ENCODE data around the gene PKNOX2. TPM values are rescaled to one million over a fixed set of nuclear protein-coding genes. Genes with fewer than 3 reads are reported as not detected.

Gene PKNOX2
- total and polyA plus RNA-seq, 2 of the 8 experiments (the other 6 are each of a cell fraction or from before 2014, with no cell fraction given): 2.0 TPM

DNA sequence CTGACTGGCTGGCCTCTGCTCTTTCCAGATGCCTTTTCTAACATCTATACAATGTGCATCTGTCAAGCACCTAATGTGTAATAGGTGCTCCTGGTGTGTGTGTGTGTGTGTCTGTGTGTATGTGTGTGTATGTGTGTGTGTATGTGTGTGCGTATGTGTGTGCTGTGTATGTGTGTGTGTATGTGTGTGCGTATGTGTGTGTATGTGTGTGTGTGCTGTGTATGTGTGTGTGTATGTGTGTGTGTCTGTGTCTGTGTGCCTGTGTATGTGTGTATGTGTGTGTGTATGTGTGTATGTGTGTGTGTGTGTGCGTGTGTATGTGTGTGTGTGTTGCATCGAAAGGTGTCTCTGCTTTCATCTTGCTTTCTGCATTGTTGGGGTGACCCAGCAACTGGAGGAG, 57.9 kb downstream of the PKNOX2 start:
- Histone ChIP-seq H2BK5ac (ENCODE audit: low read depth, low read length) (no peak overlapping the region), H3K18ac (ENCODE audit: extremely low read depth, low read length) (no peak overlapping the region), H3K4me2 (ENCODE audit: insufficient read depth in 1 of 2, low read depth in 2 of 2, low read length in 2 of 2) (no peak overlapping the region), H2AFZ (ENCODE audit: low read length) (no peak overlapping the region), H4K91ac (replicated peaks; ENCODE audit: insufficient read length, low read length) (peak overlapping the region; percentile 51), H4K20me1 (replicated peaks in 1 of 2; ENCODE audit: control insufficient read depth in 1 of 2, insufficient read depth in 2 of 2, low read length in 2 of 2) (peaks cover 0 to 2% of the 10 kb centered on the region in 2 experiments), H3K23me2 (ENCODE audit: low read depth, low read length) (peaks cover 4% of the 10 kb centered on the region; the same call in 1 of the 2 replicates), H3K56ac (replicated peaks; ENCODE audit: insufficient read length, low read depth, low read length) (peak overlapping the region; percentile 97), H3K9me3 (ENCODE audit: insufficient read depth in 2 of 2, low read depth in 1 of 2, low read length in 1 of 2) (no peaks in the 10 kb centered on the region), H3K27me3 (replicated peaks in 1 of 4; ENCODE audit: control insufficient read depth in 3 of 4, extremely low read depth in 1 of 4, insufficient read depth in 3 of 4, low read length in 3 of 4) (no peaks in the 10 kb centered on the region; a peak in 1 of 7 replicates), H2BK20ac (ENCODE audit: low read length) (0 out of 2 replicates have a peak overlapping the region, but pooled peaks have one; percentile 8), H2BK15ac (ENCODE audit: low read length) (peak overlapping the region; percentile 73; the same call in 1 of the 2 replicates), H3K14ac (ENCODE audit: insufficient read length) (no peak overlapping the region), H3K4me3 (ENCODE audit: extremely low read depth in 1 of 4, insufficient read depth in 2 of 4, low read depth in 3 of 4, low read length in 4 of 4) (no peak overlapping the region), H3K79me1 (ENCODE audit: low read depth, low read length) (peaks cover 3% of the 10 kb centered on the region; the same call in 1 of the 2 replicates), H4K8ac (ENCODE audit: extremely low read depth, insufficient read depth, low read length) (no peak overlapping the region; the same call in 1 of the 2 replicates), H3K27ac (ENCODE audit: low read depth, low read length) (no peak overlapping the region), H4K5ac (ENCODE audit: insufficient read length, low read depth, low read length) (no peak overlapping the region), H2BK12ac (ENCODE audit: low read depth, low read length) (no peak overlapping the region; the same call in 1 of the 2 replicates), H2BK120ac (replicated peaks; ENCODE audit: low read depth, low read length) (no peak overlapping the region), H3K23ac (ENCODE audit: insufficient read length) (no peak overlapping the region), H2AK5ac (ENCODE audit: low read depth, low read length) (peak overlapping the region; percentile 96; the same call in 1 of the 2 replicates), H3K4ac (replicated peaks; ENCODE audit: insufficient read length, low read depth, low read length) (no peak overlapping the region), H3K9ac (replicated peaks in 1 of 4; ENCODE audit: extremely low read depth in 1 of 4, low read depth in 3 of 4, low read length in 3 of 4) (no peak overlapping the region), H3K79me2 (ENCODE audit: control insufficient read depth in 1 of 2, insufficient read depth in 2 of 2, low read length in 2 of 2) (no peaks in the 10 kb centered on the region; a peak in 1 of 4 replicates), H3K36me3 (ENCODE audit: control insufficient read depth in 2 of 4, insufficient read depth in 4 of 4, low read length in 3 of 4) (no peaks in the 10 kb centered on the region), H3K4me1 (replicated peaks in 1 of 4; ENCODE audit: control insufficient read depth in 3 of 4, insufficient read depth in 4 of 4, low read length in 3 of 4) (peaks cover 0 to 13% (median 8%) of the 10 kb centered on the region in 4 experiments; a peak in 6 of 7 replicates)
- no peak for TF ChIP-seq JUND (IDR thresholded peaks at IDR 0.05; ENCODE audit: low read length)
- no peak for TF ChIP-seq RXRA (IDR thresholded peaks at IDR 0.05; ENCODE audit: insufficient read depth, low read depth, low read length)
- TF ChIP-seq CHD2 (IDR thresholded peaks at IDR 0.05; ENCODE audit: low read length): no peak
- TF ChIP-seq RAD21 (IDR thresholded peaks at IDR 0.05 in 1 of 2, conservative IDR thresholded peaks at IDR 0.05 in 1 of 2; ENCODE audit: low read depth in 2 of 2, low read length in 2 of 2): no peak
- no peak for TF ChIP-seq RFX5 (IDR thresholded peaks at IDR 0.05; ENCODE audit: borderline replicate concordance, low read depth, low read length)
- no peak for TF ChIP-seq YY1 (IDR thresholded peaks at IDR 0.05; ENCODE audit: low read depth, low read length)
- no peak for TF ChIP-seq JUN (IDR thresholded peaks at IDR 0.05; ENCODE audit: low read depth, low read length)
- no peak for TF ChIP-seq RNF2 (IDR thresholded peaks at IDR 0.05; ENCODE audit: borderline replicate concordance, low read depth, low read length, missing control alignments, poor library complexity, severe bottlenecking)
- FAIRE-seq: no peak
- WGBS, 2 experiments (ENCODE audit: extremely low coverage in 1 of 2, insufficient coverage in 1 of 2, insufficient read length in 1 of 2, insufficient replicate concordance in 2 of 2, low coverage in 1 of 2, low lambda C conversion rate in 2 of 2, missing lambda C conversion rate in 1 of 2): 84% methylated on average over 4 of the region's 4 CpGs; no CpG with 5 or more reads in 1 of the 2 experiments
- POLR2A ChIA-PET (ENCODE audit: partially characterized antibody): no interaction called here
- no peak for DNase-seq (ENCODE audit: low read depth in 1 of 2, low spot score in 2 of 2)
- CTCF ChIA-PET (ENCODE audit: partially characterized antibody): interaction anchor here (1.1 to 3.2 kb wide), 2 partner anchors 9 to 49 kb away, joined by 3 to 44 read pairs; no protein-coding TSS in a partner anchor

Data from H1 (cell line).